Measurements from ENCODE around the gene KCNK6.

KCNK6 gene

GRCh38 chr19:38277969-38278680 is 41.5 kb upstream of the KCNK6 start:
- TF ChIP-seq, protein P1, sequence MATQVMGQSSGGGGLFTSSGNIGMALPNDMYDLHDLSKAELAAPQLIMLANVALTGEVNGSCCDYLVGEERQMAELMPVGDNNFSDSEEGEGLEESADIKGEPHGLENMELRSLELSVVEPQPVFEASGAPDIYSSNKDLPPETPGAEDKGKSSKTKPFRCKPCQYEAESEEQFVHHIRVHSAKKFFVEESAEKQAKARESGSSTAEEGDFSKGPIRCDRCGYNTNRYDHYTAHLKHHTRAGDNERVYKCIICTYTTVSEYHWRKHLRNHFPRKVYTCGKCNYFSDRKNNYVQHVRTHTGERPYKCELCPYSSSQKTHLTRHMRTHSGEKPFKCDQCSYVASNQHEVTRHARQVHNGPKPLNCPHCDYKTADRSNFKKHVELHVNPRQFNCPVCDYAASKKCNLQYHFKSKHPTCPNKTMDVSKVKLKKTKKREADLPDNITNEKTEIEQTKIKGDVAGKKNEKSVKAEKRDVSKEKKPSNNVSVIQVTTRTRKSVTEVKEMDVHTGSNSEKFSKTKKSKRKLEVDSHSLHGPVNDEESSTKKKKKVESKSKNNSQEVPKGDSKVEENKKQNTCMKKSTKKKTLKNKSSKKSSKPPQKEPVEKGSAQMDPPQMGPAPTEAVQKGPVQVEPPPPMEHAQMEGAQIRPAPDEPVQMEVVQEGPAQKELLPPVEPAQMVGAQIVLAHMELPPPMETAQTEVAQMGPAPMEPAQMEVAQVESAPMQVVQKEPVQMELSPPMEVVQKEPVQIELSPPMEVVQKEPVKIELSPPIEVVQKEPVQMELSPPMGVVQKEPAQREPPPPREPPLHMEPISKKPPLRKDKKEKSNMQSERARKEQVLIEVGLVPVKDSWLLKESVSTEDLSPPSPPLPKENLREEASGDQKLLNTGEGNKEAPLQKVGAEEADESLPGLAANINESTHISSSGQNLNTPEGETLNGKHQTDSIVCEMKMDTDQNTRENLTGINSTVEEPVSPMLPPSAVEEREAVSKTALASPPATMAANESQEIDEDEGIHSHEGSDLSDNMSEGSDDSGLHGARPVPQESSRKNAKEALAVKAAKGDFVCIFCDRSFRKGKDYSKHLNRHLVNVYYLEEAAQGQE (IDR thresholded peaks at IDR 0.05; ENCODE audit: insufficient replicate concordance, low read depth) = no peak
- TF ChIP-seq GABPA (IDR thresholded peaks at IDR 0.05; ENCODE audit: low read depth) = no peak
- no peak for TF ChIP-seq SPI1 (IDR thresholded peaks at IDR 0.05; ENCODE audit: borderline replicate concordance, low read depth)
- TF ChIP-seq POLR2AphosphoS5 (IDR thresholded peaks at IDR 0.05; ENCODE audit: low read depth) = no peak
- TF ChIP-seq, protein P2, sequence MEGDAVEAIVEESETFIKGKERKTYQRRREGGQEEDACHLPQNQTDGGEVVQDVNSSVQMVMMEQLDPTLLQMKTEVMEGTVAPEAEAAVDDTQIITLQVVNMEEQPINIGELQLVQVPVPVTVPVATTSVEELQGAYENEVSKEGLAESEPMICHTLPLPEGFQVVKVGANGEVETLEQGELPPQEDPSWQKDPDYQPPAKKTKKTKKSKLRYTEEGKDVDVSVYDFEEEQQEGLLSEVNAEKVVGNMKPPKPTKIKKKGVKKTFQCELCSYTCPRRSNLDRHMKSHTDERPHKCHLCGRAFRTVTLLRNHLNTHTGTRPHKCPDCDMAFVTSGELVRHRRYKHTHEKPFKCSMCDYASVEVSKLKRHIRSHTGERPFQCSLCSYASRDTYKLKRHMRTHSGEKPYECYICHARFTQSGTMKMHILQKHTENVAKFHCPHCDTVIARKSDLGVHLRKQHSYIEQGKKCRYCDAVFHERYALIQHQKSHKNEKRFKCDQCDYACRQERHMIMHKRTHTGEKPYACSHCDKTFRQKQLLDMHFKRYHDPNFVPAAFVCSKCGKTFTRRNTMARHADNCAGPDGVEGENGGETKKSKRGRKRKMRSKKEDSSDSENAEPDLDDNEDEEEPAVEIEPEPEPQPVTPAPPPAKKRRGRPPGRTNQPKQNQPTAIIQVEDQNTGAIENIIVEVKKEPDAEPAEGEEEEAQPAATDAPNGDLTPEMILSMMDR (IDR thresholded peaks at IDR 0.05; ENCODE audit: insufficient read depth, low read length) = no peak
- no peak overlapping the region for H3K27ac ChIP-seq (replicated peaks)
- H3K4me3 ChIP-seq (replicated peaks; ENCODE audit: insufficient read depth, low read length) = no peak overlapping the region
- H3K27me3 ChIP-seq (ENCODE audit: insufficient read depth, poor library complexity, severe bottlenecking) = peaks cover 5% of the 10 kb centered on the region
- no peak for DNase-seq (ENCODE audit: low read depth in 1 of 2, low spot score in 1 of 2)

DNA sequence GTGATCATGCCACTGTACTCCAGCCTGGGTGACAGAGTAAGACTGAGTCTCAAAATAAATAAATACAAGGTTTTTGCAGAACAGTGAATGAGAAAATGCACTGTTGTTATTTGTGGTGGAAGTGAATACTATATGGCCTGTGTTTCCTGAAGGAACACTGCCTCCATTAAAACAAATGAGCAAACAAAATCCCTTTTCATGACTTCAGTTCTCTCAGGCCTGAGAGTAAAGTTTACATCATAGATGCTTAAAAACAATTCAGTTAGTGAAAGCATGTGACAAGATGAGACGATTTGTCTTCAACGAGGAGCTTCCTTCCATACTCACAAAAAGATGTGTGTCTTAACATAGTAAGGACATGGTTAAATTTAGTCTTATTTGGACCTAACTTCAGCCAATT is 40.9 kb upstream of the KCNK6 start:
- DNase-seq (ENCODE audit: low read depth in 1 of 2, low spot score in 1 of 2) = no peak
- TF ChIP-seq POLR2AphosphoS5 (IDR thresholded peaks at IDR 0.05; ENCODE audit: low read depth) (no peak), GABPA (IDR thresholded peaks at IDR 0.05; ENCODE audit: low read depth) (no peak), SPI1 (IDR thresholded peaks at IDR 0.05; ENCODE audit: borderline replicate concordance, low read depth) (no peak)
- TF ChIP-seq, protein P2 (IDR thresholded peaks at IDR 0.05; ENCODE audit: insufficient read depth, low read length) = no peak
- TF ChIP-seq, protein P1 (IDR thresholded peaks at IDR 0.05; ENCODE audit: insufficient replicate concordance, low read depth) = no peak
- Histone ChIP-seq H3K27ac (replicated peaks) (no peak overlapping the region), H3K27me3 (ENCODE audit: insufficient read depth, poor library complexity, severe bottlenecking) (peaks cover 5% of the 10 kb centered on the region), H3K4me3 (replicated peaks; ENCODE audit: insufficient read depth, low read length) (no peak overlapping the region)

DNA sequence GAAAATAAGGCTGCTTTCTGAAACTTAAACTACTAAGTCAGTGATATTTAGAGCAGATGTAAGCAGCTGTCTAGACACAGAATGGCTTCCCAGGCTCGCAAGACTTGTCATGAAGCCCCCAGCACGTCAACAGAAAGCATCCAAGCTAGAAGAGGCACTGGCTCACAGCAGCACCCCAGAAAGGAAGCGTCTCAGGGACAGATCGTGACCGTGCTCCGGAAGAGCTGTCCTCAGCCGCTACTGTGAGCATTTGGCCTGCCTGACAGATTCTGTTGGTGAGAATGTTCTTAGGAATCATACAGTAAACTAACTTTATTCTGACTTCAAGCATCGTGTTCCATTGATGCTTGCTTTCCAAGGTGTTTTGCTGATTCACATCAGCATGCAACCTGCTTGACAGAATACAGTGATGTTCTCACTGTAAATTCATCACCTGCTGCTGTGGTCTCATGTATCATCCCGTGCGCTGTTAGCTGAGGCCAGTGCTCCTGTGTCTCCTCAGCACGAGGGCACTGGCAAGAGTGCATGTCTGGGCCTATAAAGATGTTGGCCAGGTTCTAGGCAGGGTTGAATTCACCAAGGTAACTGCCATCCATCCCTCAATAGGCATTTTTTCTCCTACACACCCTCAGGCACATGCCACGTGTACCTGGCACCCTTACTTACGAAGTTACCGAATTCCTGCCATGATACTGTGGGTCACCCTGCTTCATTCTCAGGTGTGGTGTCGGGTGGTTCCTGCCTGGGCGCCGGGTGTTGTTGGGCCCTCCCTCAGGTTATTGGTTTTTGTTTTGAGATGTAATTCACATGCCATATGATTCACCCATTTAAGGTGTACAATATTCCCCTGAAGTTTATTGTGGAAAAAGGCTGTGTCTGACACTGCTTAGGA is 39.4 kb upstream of the KCNK6 start:
- Histone ChIP-seq H3K4me3 (replicated peaks; ENCODE audit: insufficient read depth, low read length) (no peak overlapping the region), H3K27ac (replicated peaks) (no peak overlapping the region), H3K27me3 (ENCODE audit: insufficient read depth, poor library complexity, severe bottlenecking) (peaks cover 10% of the 10 kb centered on the region)
- TF ChIP-seq SPI1 (IDR thresholded peaks at IDR 0.05; ENCODE audit: borderline replicate concordance, low read depth) (no peak), GABPA (IDR thresholded peaks at IDR 0.05; ENCODE audit: low read depth) (no peak), POLR2AphosphoS5 (IDR thresholded peaks at IDR 0.05; ENCODE audit: low read depth) (no peak)
- TF ChIP-seq, protein P1 (IDR thresholded peaks at IDR 0.05; ENCODE audit: insufficient replicate concordance, low read depth) = no peak
- TF ChIP-seq, protein P2 (IDR thresholded peaks at IDR 0.05; ENCODE audit: insufficient read depth, low read length) = no peak
- no peak for DNase-seq (ENCODE audit: low read depth in 1 of 2, low spot score in 1 of 2)
